GM21423 (cell line): ENCODE results near the gene BTBD9.
A peak's percentile ranks its signal among the peaks of the same experiment; 100 is the strongest.
"Not testable (repeated sequence)": the region's sequence is repeated elsewhere in the genome, so short reads cannot be mapped to it uniquely, and the experiment has no call there.

ENCODE experiments used
- ATAC-seq: cut with Tn5 transposase; IDR thresholded peaks from one replicate; pipeline ENCODE4 v1.9.1; 2021; ENCODE audit warnings: mild to moderate bottlenecking, moderate library complexity; ENCODE audit not compliant: unreplicated experiment

BTBD9 gene

DNA sequence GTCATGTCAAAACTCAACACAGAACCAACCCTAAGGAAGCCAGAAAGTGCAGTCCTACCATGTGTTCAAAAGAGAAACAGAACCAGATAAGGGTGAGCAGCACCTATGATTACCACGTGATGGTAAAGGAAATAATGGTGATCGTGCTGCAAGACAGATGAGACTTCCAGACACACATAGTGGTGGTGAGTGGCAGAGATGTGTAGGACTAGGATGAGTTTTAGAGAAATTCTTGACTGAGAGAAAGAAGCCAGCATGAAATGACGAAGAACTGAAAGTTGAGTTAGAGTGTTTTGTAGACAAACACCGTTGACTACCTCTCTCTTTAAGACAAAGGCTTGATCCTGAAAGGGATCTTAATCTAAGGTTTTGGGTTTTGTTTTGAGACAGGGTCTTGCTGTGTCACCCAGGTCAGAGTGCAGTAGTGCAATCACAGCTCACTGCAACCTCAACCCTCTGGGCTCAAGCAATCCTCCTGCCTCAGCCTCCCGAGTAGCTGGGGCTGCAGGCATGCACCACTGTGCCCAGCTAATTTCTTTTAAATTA, 10.6 kb upstream of the BTBD9 start:
- no peak for ATAC-seq

DNA sequence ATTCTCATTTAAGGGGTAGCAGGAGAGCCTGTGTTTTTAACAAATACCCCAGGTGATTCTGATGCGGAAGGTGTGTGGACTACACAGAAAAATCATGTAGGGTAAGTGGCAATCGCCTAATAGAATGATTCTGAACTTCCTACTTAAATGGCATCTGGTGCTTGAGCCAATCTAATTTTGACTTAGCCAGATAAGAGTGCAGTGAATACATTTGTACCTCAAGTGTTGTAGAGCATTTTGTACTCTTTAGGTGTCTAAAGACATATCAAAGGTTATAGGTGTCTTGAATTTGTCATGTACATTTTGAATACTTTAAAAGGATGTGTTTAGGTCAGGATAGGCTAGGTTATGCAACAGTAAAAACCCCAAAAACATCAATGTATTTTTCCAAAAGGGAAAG, 10.0 kb upstream of the BTBD9 start:
- ATAC-seq = no peak

GRCh38 chr6:38648629-38649028, 8.9 kb upstream of the BTBD9 start:
- no peak for ATAC-seq

DNA sequence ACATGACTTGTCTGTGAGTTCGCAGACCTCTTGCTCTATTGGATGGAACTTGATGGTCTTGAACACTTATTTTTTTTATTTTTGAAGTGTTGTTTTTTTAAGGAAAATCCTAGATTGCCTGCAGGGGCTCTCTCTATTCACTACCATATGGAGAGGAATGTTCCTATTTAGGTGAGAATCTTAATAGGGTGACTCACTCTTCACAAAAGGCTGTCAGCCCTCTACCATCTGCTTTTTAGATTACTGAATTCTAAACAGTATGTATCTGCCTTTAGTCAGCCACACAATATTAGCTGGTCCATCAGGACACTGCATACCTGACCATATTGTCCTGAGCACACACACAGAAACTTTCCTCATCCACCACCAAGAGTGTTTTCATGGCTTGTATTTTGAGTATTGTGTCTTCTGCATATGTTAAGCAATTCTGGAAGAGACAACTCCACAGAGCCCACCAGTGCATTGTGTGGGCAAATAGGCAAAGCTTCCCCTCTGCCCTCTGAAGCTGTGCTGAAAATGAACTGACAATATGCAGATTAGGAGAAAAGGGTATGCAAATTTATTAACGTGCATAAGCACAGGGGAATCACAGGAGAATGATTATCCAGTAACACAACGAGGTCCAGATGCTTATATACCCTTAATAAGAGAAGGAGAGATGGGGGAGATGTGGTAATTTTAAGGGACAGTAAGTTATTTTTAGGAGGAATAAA, 6.6 kb upstream of the BTBD9 start:
- ATAC-seq = no peak

DNA sequence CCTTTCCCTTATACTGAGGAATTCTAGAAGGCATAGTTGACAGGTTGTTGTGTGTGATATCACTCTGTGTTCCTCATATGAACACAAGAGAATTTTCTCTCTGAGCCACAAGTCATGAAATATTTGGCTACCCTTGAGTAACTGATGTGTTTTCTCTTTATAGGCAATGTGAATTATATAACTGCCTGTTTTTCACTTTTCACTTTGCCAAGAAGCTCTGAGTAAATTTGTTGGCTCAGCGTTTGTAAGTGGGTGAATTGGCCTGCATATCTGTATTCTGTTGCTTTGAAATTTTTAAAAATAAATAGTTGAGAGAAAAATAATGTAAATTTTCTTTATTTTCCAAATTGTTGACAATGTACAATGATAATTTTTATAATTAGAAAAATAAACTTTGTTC, 5.2 kb upstream of the BTBD9 start:
- ATAC-seq = no peak

DNA sequence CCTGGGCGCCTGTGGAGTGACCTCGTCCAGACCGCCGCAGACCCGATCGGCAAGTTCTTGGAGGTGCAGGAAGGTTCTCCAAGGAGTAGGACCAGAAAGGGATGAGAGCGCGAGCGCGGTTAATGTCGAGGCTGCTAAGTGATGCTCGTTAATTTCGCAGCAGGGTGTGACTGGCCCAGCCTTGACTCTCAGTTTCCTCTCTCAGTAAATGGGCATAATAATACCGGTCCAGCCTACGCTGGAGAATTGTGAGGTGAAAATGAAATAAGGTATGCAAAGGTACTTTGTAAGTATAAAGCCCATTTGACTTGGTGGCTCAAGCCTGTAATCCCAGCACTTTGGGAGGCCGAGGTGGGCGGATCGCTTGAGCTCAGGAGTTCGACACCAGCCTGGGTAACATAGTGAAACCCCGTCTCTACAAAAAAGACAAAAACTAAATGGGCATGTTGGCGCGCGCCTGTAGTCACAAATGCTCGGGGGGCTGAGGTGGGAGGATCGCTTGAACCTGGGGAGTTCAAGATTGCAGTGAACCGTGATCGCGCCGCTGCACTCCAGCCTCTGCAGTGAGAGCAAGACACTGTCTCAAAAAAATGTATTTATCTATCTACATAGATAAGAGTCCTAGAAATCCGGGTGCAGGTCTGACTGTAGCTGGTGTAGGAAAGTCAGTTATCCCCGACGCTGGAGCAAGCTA, 634 bp upstream of the BTBD9 start:
- no peak for ATAC-seq

DNA sequence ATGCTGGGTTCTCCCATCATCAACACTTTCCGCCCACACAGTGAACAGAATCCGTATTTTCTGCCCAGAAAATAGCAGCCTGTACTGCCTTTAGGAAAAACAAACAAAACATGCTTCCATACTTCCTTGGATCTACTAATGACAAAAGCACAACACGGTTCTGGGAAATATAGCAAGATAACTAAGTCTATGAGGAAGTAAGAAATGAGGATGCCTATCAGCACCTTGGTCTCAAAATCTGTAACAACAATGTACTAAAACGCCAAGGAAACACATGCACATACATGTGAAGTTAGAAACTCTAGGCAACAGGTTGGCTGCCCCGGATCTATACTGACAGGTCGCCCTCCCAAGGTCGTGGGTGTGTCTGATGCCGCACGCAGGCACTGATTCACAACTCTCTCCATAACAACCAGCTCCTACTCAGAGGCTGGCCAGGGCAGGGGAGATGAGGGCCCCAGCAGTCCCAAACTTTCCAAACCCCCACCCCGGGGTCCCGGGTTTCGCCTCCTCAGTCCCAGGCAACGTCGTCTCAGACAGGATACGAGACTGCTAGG, 710 bp downstream of the BTBD9 start:
- peak; percentile 21 for ATAC-seq

DNA sequence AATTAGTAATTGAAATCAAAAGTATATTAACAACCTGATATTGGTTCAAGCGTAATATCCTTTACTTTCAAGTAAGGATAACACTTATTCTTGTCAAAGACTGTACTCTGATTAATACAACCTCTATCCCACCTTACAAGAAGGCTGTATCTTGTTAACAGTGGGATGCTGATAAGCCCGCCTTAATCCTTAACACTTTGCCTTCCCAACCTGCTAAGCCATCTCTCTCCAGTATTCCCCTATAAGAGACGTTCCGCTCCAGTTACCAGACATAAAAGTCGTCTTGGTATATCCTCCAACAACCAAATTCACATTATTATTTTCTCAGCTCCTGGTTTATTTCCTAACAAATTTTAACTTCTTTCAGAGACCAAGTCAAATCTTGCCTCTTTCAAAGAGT, 2.0 kb downstream of the BTBD9 start:
- no peak for ATAC-seq

DNA sequence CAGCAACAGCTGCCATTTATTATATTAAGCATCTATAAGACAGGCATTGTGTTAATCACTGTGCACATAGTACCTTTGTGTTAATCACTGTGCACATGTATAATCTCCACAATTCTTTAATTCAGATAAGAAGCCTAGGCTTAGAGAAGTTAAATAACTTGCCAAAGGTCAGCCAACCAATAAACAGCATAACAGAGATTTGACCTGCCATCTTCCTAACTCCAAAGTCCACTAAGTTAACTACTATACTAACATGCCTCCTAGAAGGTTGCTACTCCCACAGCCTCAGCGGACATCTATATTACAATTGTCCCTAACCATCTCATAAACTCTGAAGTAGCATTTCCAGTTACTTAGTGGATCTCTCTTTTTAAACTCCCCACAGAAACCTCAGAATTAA, 3.7 kb downstream of the BTBD9 start:
- no peak for ATAC-seq

DNA sequence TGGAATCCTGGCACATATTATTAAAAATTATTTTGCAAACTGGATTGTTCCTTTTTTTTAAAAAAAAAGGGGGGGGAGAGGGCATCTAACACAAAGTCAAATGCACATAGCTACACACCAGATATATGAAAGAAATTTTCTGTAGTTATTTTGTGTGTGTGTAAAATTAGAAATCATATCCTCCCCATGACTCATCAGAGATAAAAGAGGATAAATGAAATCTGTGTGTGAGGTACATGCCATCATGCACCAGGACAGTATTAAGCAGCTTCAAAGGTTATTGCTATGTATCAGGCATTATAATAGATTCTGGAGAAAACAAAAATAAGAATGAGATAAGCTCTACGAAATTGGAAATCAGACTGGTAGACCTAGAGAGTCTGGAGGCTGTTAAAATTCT, 5.2 kb downstream of the BTBD9 start:
- ATAC-seq = no peak

DNA sequence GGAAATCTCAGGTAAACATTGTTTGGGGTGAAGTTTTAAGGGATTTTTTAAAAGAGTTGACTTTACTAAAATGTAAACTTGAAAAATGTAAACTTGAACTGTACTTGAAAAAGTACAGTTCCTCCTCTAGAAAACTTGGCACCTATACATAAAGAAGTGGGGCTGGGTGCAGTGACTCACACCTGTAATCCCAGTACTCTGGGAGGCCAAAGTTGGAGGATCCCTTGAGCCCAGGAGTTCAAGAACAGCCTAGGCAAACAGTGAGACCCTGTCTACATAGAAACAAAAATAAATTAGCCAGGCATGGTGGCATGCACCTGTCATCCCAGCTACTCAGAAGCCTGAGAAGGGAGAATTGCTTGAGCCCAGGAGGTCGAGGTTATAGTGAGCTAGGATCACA, 7.2 kb downstream of the BTBD9 start:
- no peak for ATAC-seq

GRCh38 chr6:38631186-38631783, 8.4 kb downstream of the BTBD9 start:
- ATAC-seq = no peak

- ATAC-seq = no peak
These were observed 14.5 kb downstream of the BTBD9 start for GRCh38 chr6:38625217-38625616.

DNA sequence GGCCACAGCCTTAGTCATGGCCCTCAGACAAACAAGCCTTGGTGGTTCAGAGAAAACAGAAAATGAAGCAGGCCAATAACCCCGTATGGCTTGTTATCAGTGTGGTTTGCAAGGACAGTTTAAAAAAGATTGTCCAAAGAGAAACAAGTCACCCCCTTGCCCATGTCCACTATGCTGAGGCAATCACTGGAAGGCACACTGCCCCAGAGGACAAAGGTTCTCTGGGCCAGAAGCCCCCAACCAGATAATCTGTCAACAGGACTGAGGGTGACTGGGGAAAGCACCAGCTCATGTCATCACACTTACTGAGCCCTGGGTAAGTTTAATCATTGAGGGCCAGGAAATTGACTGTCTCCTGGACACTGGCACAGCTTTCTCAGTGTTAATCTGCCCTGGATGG, 20.4 kb downstream of the BTBD9 start:
- not testable (repeated sequence) for ATAC-seq

- ATAC-seq = not testable (repeated sequence)
These were observed 21.4 kb downstream of the BTBD9 start for GRCh38 chr6:38618301-38618700.

DNA sequence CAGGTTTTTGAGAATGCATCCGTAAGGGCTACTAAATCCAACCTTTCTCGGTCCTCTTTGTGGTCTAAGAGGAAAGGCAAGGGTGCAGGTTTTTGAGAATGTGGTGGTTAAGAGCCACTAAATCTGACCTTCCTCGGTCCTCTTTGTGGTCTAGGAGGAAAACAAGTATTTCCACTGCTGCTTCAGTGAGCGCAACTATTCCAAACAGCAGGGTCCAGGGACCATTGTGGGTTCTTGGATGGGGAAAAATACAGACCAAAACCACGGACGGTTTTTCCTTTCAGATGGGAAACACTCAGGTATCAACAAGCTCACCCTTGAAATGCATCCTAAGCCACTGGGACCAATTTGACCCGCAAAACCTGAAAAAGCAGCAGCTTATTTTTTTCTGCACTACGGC, 21.9 kb downstream of the BTBD9 start:
- ATAC-seq = no peak

- no peak for ATAC-seq
These were observed 27.4 kb downstream of the BTBD9 start for GRCh38 chr6:38612143-38612965.

GRCh38 chr6:38610050-38610625, 29.6 kb downstream of the BTBD9 start:
- no peak for ATAC-seq

GRCh38 chr6:38604700-38605099, 35.0 kb downstream of the BTBD9 start:
- ATAC-seq = no peak

GRCh38 chr6:38603966-38604365, 35.8 kb downstream of the BTBD9 start:
- ATAC-seq = no peak
